ENCODE data around the gene PARVG.

PARVG gene

GRCh38 chr22:44154436-44154942 lies 26.2 kb upstream of the PARVG start:
- TF ChIP-seq L3MBTL2 (conservative IDR thresholded peaks at IDR 0.05): no peak
- no peak for TF ChIP-seq ELF4 (IDR thresholded peaks at IDR 0.05)
- TF ChIP-seq ZNF384 (IDR thresholded peaks at IDR 0.05): no peak
- TF ChIP-seq TARDBP (IDR thresholded peaks at IDR 0.05): 0 out of 2 replicates have a peak, but pooled peaks have one; percentile 44
- no peak for TF ChIP-seq SUZ12 (IDR thresholded peaks at IDR 0.05)
- no peak for TF ChIP-seq HDGF (IDR thresholded peaks at IDR 0.05; ENCODE audit: borderline replicate concordance)
- POLR2A ChIA-PET: no interaction called here
- CTCF ChIA-PET: interaction anchor here (0.6 kb wide), 1 partner anchor 9 kb away, joined by 3 read pairs; no protein-coding TSS in a partner anchor
- no peak for DNase-seq (ENCODE audit: extremely low spot score)

- TF ChIP-seq NFRKB (IDR thresholded peaks at IDR 0.05) (no peak), SUZ12 (IDR thresholded peaks at IDR 0.05) (no peak), FOXM1 (IDR thresholded peaks at IDR 0.05; ENCODE audit: borderline replicate concordance) (no peak), PKNOX1 (IDR thresholded peaks at IDR 0.05) (no peak), ZNF384 (IDR thresholded peaks at IDR 0.05) (no peak), LEF1 (IDR thresholded peaks at IDR 0.05; ENCODE audit: borderline replicate concordance) (no peak), BHLHE40 (IDR thresholded peaks at IDR 0.05; ENCODE audit: borderline replicate concordance) (no peak), ARNT (IDR thresholded peaks at IDR 0.05) (no peak), FOXA1 (IDR thresholded peaks at IDR 0.05) (no peak), FOXK2 (IDR thresholded peaks at IDR 0.05) (no peak), L3MBTL2 (conservative IDR thresholded peaks at IDR 0.05) (no peak), SP1 (IDR thresholded peaks at IDR 0.05) (no peak), CTBP1 (IDR thresholded peaks at IDR 0.05; ENCODE audit: borderline replicate concordance) (no peak), HDGF (IDR thresholded peaks at IDR 0.05; ENCODE audit: borderline replicate concordance) (no peak), TARDBP (IDR thresholded peaks at IDR 0.05) (no peak), ELF4 (IDR thresholded peaks at IDR 0.05) (no peak)
- ChIA-PET CTCF (interaction anchor here (0.6 kb wide), 1 partner anchor 10 kb away, joined by 3 read pairs; no protein-coding TSS in a partner anchor), POLR2A (no interaction called here)
- no peak for DNase-seq (ENCODE audit: extremely low spot score)
These were observed 25.6 kb upstream of the PARVG start for GRCh38 chr22:44155115-44155514.

- ChIA-PET POLR2A (no interaction called here), CTCF (no interaction called here)
- no peak for DNase-seq (ENCODE audit: extremely low spot score)
- no peak for TF ChIP-seq CTBP1 (IDR thresholded peaks at IDR 0.05; ENCODE audit: borderline replicate concordance)
These were observed 22.7 kb upstream of the PARVG start for GRCh38 chr22:44157916-44158618.

- DNase-seq (ENCODE audit: extremely low spot score): no peak
- TF ChIP-seq BHLHE40 (IDR thresholded peaks at IDR 0.05; ENCODE audit: borderline replicate concordance): no peak
- TF ChIP-seq LEF1 (IDR thresholded peaks at IDR 0.05; ENCODE audit: borderline replicate concordance): no peak
- no peak for TF ChIP-seq CTBP1 (IDR thresholded peaks at IDR 0.05; ENCODE audit: borderline replicate concordance)
- no peak for TF ChIP-seq ZNF384 (IDR thresholded peaks at IDR 0.05)
- no peak for TF ChIP-seq FOXK2 (IDR thresholded peaks at IDR 0.05)
- TF ChIP-seq ARNT (IDR thresholded peaks at IDR 0.05): no peak
- no peak for TF ChIP-seq SP1 (IDR thresholded peaks at IDR 0.05)
- TF ChIP-seq ELF4 (IDR thresholded peaks at IDR 0.05): no peak
- no peak for TF ChIP-seq FOXA1 (IDR thresholded peaks at IDR 0.05)
- TF ChIP-seq L3MBTL2 (conservative IDR thresholded peaks at IDR 0.05): no peak
- TF ChIP-seq NFRKB (IDR thresholded peaks at IDR 0.05): no peak
- no peak for TF ChIP-seq TARDBP (IDR thresholded peaks at IDR 0.05)
- POLR2A ChIA-PET: no interaction called here
- CTCF ChIA-PET: no interaction called here
These were observed 21.9 kb upstream of the PARVG start for GRCh38 chr22:44158816-44159215.

GRCh38 chr22:44159221-44159620 lies 21.5 kb upstream of the PARVG start:
- no peak for TF ChIP-seq ARNT (IDR thresholded peaks at IDR 0.05)
- no peak for TF ChIP-seq L3MBTL2 (conservative IDR thresholded peaks at IDR 0.05)
- no peak for TF ChIP-seq SP1 (IDR thresholded peaks at IDR 0.05)
- no peak for TF ChIP-seq ZNF384 (IDR thresholded peaks at IDR 0.05)
- no peak for TF ChIP-seq FOXM1 (IDR thresholded peaks at IDR 0.05; ENCODE audit: borderline replicate concordance)
- no peak for TF ChIP-seq LEF1 (IDR thresholded peaks at IDR 0.05; ENCODE audit: borderline replicate concordance)
- TF ChIP-seq TARDBP (IDR thresholded peaks at IDR 0.05): no peak
- TF ChIP-seq ELF4 (IDR thresholded peaks at IDR 0.05): no peak
- CTCF ChIA-PET: no interaction called here
- POLR2A ChIA-PET: no interaction called here
- DNase-seq (ENCODE audit: extremely low spot score): no peak

- no peak for TF ChIP-seq FOXM1 (IDR thresholded peaks at IDR 0.05; ENCODE audit: borderline replicate concordance)
- TF ChIP-seq PKNOX1 (IDR thresholded peaks at IDR 0.05): no peak
- no peak for TF ChIP-seq TARDBP (IDR thresholded peaks at IDR 0.05)
- TF ChIP-seq ELF4 (IDR thresholded peaks at IDR 0.05): no peak
- no peak for TF ChIP-seq SP1 (IDR thresholded peaks at IDR 0.05)
- no peak for TF ChIP-seq HDGF (IDR thresholded peaks at IDR 0.05; ENCODE audit: borderline replicate concordance)
- no peak for TF ChIP-seq ZNF384 (IDR thresholded peaks at IDR 0.05)
- no peak for TF ChIP-seq SUZ12 (IDR thresholded peaks at IDR 0.05)
- TF ChIP-seq NFRKB (IDR thresholded peaks at IDR 0.05): no peak
- TF ChIP-seq ARNT (IDR thresholded peaks at IDR 0.05): no peak
- TF ChIP-seq LEF1 (IDR thresholded peaks at IDR 0.05; ENCODE audit: borderline replicate concordance): no peak
- TF ChIP-seq BHLHE40 (IDR thresholded peaks at IDR 0.05; ENCODE audit: borderline replicate concordance): no peak
- TF ChIP-seq L3MBTL2 (conservative IDR thresholded peaks at IDR 0.05): no peak
- TF ChIP-seq FOXK2 (IDR thresholded peaks at IDR 0.05): no peak
- no peak for TF ChIP-seq CTBP1 (IDR thresholded peaks at IDR 0.05; ENCODE audit: borderline replicate concordance)
- TF ChIP-seq FOXA1 (IDR thresholded peaks at IDR 0.05): no peak
- ChIA-PET POLR2A (no interaction called here), CTCF (no interaction called here)
These were observed 20.9 kb upstream of the PARVG start for GRCh38 chr22:44159811-44160210.

GRCh38 chr22:44160421-44160820 lies 20.3 kb upstream of the PARVG start:
- TF ChIP-seq LEF1 (IDR thresholded peaks at IDR 0.05; ENCODE audit: borderline replicate concordance) (no peak), SUZ12 (IDR thresholded peaks at IDR 0.05) (no peak), ARNT (IDR thresholded peaks at IDR 0.05) (no peak), ZNF384 (IDR thresholded peaks at IDR 0.05) (no peak), BHLHE40 (IDR thresholded peaks at IDR 0.05; ENCODE audit: borderline replicate concordance) (no peak), TARDBP (IDR thresholded peaks at IDR 0.05) (no peak), ELF4 (IDR thresholded peaks at IDR 0.05) (no peak), HDGF (IDR thresholded peaks at IDR 0.05; ENCODE audit: borderline replicate concordance) (no peak), PKNOX1 (IDR thresholded peaks at IDR 0.05) (no peak), FOXM1 (IDR thresholded peaks at IDR 0.05; ENCODE audit: borderline replicate concordance) (no peak), FOXK2 (IDR thresholded peaks at IDR 0.05) (no peak), FOXA1 (IDR thresholded peaks at IDR 0.05) (no peak)
- no peak for DNase-seq (ENCODE audit: extremely low spot score)
- POLR2A ChIA-PET: no interaction called here
- CTCF ChIA-PET: no interaction called here

More at GRCh38 chr22:44159811-44160210, 20.9 kb upstream of the PARVG start:
- DNase-seq (ENCODE audit: extremely low spot score): no peak

Data from HEK293T (cell line).